RWPE1 (cell line): ENCODE data around the gene P3H4.

ENCODE experiments used
- CTCF ChIA-PET: fragments of 350-600 bp; sonication (Branson Sonifier 250); formaldehyde crosslinking; extraction: SDS; loops from one replicate; lab custom pipeline; 2021; lab: Yijun Ruan, JAX
- POLR2A ChIA-PET: fragments of 400-600 bp; formaldehyde crosslinking; extraction: SDS; loops from one replicate; lab custom pipeline; 2020; ENCODE audit warnings: antibody characterized with exemption; ENCODE audit not compliant: low non-redundant PET; lab: Yijun Ruan, JAX
- DNase-seq: peaks from one replicate; pipeline ENCODE4 v3.0.0; 2012; ENCODE audit warnings: low spot score
- H3K27ac ChIP-seq: fragments of 450-650 bp; 2 replicates; pipeline ENCODE4 v1.5.1; 2017
- CTCF ChIP-seq: fragments of 450-650 bp; conservative IDR thresholded peaks from 2 replicates; pipeline ENCODE4 v1.5.1; 2017; ENCODE audit warnings: low read depth, mild to moderate bottlenecking

P3H4 gene

DNA sequence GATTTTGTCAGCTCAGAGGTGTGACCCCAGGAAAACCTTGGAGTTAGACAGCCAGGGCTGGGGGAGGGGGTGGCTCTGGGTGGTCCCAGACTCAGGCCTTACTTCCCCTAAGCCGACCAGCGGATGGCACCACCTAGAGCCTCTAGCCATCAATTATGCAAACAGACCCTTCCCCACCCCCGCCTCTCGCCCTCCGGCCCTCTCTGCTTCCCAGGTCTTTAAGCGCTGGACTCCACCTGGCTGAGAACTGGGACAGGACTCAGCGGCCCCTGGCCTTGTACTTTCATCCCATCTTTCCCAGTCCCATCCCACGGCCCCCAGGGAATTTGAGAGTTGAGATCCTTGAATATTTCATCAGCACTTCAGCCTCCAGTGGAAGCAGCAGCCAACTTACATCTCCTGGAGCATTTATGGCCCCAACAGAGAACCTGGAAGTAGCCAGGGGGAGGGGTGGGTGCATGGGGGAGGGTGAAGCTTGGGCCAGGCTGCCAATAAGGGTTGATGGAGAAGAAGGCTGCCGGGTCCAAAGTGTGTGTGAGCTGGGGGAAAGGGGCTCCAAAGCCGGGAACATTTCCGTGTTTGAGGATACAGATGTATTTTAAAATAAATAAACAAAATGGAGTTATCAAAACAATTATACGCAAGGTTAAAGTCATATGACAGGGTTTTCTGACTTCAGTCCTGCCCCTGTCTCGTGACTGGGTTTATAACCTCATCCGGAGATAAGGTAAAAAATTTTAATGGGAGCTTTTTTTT is 17.8 kb downstream of the P3H4 start:
- POLR2A ChIA-PET = interaction anchor here (0.6 to 1.3 kb wide), 3 partner anchors 13 to 81 kb away, joined by 3 to 4 read pairs (median 4); no protein-coding TSS in a partner anchor
- no peak for DNase-seq
- CTCF ChIA-PET = interaction anchor here (1.0 kb wide), 1 partner anchor 7 kb away, joined by 4 read pairs; no protein-coding TSS in a partner anchor
- peak overlapping the region; percentile 100 for H3K27ac ChIP-seq
- no peak for TF ChIP-seq CTCF

GRCh38 chr17:41792845-41793783 is 18.6 kb downstream of the P3H4 start:
- POLR2A ChIA-PET = interaction anchor here (1.0 to 1.3 kb wide), 2 partner anchors 8 to 12 kb away, joined by 3 to 4 read pairs; no protein-coding TSS in a partner anchor
- peak; percentile 56 for DNase-seq
- H3K27ac ChIP-seq = peak overlapping the region; percentile 100
- no peak for TF ChIP-seq CTCF
- CTCF ChIA-PET = interaction anchor here (1.0 kb wide), 1 partner anchor 8 kb away, joined by 4 read pairs; no protein-coding TSS in a partner anchor

- CTCF ChIA-PET = interaction anchor here (0.5 to 2.9 kb wide), 4 partner anchors 14 to 52 kb away, joined by 4 to 51 read pairs (median 6); partner anchors contain the start of gene P3H4
- no peak for TF ChIP-seq CTCF
- no peak for DNase-seq
- POLR2A ChIA-PET = interaction anchor here (0.6 to 4.1 kb wide), 10 partner anchors 9 to 1860 kb away, joined by 3 to 90 read pairs (median 4); partner anchors contain the start of genes HAP1, LRRC3C, ORMDL3 and P3H4
- peak overlapping the region; percentile 97 for H3K27ac ChIP-seq
Observed at GRCh38 chr17:41787021-41787418, 24.7 kb downstream of the P3H4 start.

- POLR2A ChIA-PET = interaction anchor here (0.6 to 4.1 kb wide), 10 partner anchors 9 to 52 kb away, joined by 3 to 90 read pairs (median 4); partner anchors contain the start of genes HAP1 and P3H4
- peak; percentile 76 for TF ChIP-seq CTCF
- DNase-seq = peak; percentile 99
Observed at GRCh38 chr17:41786227-41787020, 25.3 kb downstream of the P3H4 start, which contains the start of gene JUP. TSS of gene JUP (minus strand) at chr17:41786711. CDS start at chr17:41771854, 14,857 bp downstream.

DNA sequence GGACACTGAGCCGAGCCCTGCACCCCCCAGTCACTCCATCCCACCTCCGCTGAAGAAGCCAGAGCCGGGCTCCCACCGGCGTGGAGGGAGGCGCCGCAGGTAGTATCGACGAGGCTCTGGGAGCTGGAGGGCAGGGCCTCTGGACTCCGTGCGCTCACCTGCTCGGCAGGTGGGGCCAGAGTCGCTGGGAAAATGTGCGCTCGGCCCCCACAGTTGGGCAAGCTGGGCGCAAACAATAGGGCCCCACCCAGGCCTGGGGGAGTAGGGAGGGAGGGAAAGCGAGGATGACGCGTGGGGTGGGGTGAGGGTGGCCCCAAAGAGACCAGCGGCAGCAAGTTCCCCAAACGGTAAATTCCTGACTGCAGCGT is 25.9 kb downstream of the P3H4 start:
- ChIA-PET CTCF (interaction anchor here (0.7 to 2.9 kb wide), 11 partner anchors 8 to 44 kb away, joined by 3 to 51 read pairs (median 4); partner anchors contain the start of gene P3H4), POLR2A (interaction anchor here (0.9 to 4.1 kb wide), 5 partner anchors 8 to 24 kb away, joined by 3 to 90 read pairs (median 6); no protein-coding TSS in a partner anchor)
- DNase-seq = peak; percentile 79
- TF ChIP-seq CTCF = no peak
- H3K27ac ChIP-seq = peak overlapping the region; percentile 97

More at GRCh38 chr17:41786227-41787020, 25.3 kb downstream of the P3H4 start, which contains the start of gene JUP:
- CTCF ChIA-PET = interaction anchor here (0.5 to 2.9 kb wide), 11 partner anchors 9 to 51 kb away, joined by 3 to 51 read pairs (median 4); partner anchors contain the start of gene P3H4
- peak within 1 kb of the TSS; percentile 100 for H3K27ac ChIP-seq
